RWPE2 (cell line): Measurements from ENCODE around the gene SLC32A1.
A peak's percentile ranks its signal among the peaks of the same experiment; 100 is the strongest.

Source experiments
- ATAC-seq: fragments of 200-7000 bp; cut with Tn5 transposase; 3 replicates; pipeline ENCODE4 v1.9.1; 2021; ENCODE audit warnings: low read depth
- DNase-seq: peaks from one replicate; pipeline ENCODE4 v3.0.0-alpha.2; 2020; ENCODE audit warnings: low spot score
- H3K27ac ChIP-seq: fragments of 450-650 bp; 2 replicates; pipeline ENCODE4 v1.5.1; 2017; ENCODE audit warnings: mild to moderate bottlenecking; ENCODE audit not compliant: poor library complexity, severe bottlenecking
- H3K27me3 ChIP-seq: fragments of 250-450 bp; sonication (Bioruptor Pico); 2 replicates; pipeline ENCODE4 v1.5.1; 2021; ENCODE audit warnings: mild to moderate bottlenecking, moderate library complexity; ENCODE audit not compliant: insufficient read depth, poor library complexity, severe bottlenecking
- H3K36me3 ChIP-seq: fragments of 250-450 bp; sonication (Bioruptor Pico); 2 replicates; pipeline ENCODE4 v1.5.1; 2020; ENCODE audit warnings: low read depth, mild to moderate bottlenecking, moderate library complexity
- H3K4me1 ChIP-seq: fragments of 250-450 bp; sonication (Bioruptor Pico); 2 replicates; pipeline ENCODE4 v1.5.1; 2021; ENCODE audit warnings: mild to moderate bottlenecking, moderate library complexity; ENCODE audit not compliant: insufficient read depth, poor library complexity, severe bottlenecking
- H3K4me3 ChIP-seq: fragments of 250-450 bp; sonication (Bioruptor Pico); 2 replicates; pipeline ENCODE4 v1.5.1; 2021; ENCODE audit warnings: mild to moderate bottlenecking, moderate library complexity; ENCODE audit not compliant: severe bottlenecking
- H3K9me3 ChIP-seq: fragments of 250-450 bp; sonication (Bioruptor Pico); 2 replicates; pipeline ENCODE4 v1.5.1; 2021; ENCODE audit warnings: mild to moderate bottlenecking, moderate library complexity; ENCODE audit not compliant: severe bottlenecking
- CTCF ChIP-seq: fragments of 450-650 bp; IDR thresholded peaks from one replicate; pipeline ENCODE4 v1.5.1; 2017; ENCODE audit warnings: mild to moderate bottlenecking, moderate library complexity; ENCODE audit not compliant: poor library complexity, severe bottlenecking

SLC32A1 gene

GRCh38 chr20:38723848-38724625 is at the start of gene SLC32A1:
Gene SLC32A1 (plus strand): TSS chr20:38724486. CDS start chr20:38724725, 239 bp downstream.
- Histone ChIP-seq H3K4me3 (no peak within 1 kb of the TSS), H3K27me3 (peaks cover 100% of the 10 kb centered on the region), H3K9me3 (no peaks in the 10 kb centered on the region), H3K27ac (no peak within 1 kb of the TSS), H3K36me3 (no peaks in the 10 kb centered on the region), H3K4me1 (no peaks in the 10 kb centered on the region)
- TF ChIP-seq CTCF, result no peak
- ATAC-seq (0 out of 3 replicates have a peak, but pooled peaks have one; percentile 6), DNase-seq (peak; percentile 85)

- peaks cover 4% of the 10 kb centered on the region for H3K27me3 ChIP-seq
- no peak overlapping the region for H3K27ac ChIP-seq
- peaks cover 5% of the 10 kb centered on the region for H3K4me1 ChIP-seq
- no peak; the same call in 2 of the 3 replicates for ATAC-seq
- no peaks in the 10 kb centered on the region for H3K9me3 ChIP-seq
- TF ChIP-seq CTCF, result no peak
- peak; percentile 79 for DNase-seq
- H3K36me3 ChIP-seq, result no peaks in the 10 kb centered on the region
- H3K4me3 ChIP-seq, result peak overlapping the region; percentile 45
These were observed 49.5 kb upstream of the SLC32A1 start for GRCh38 chr20:38674765-38675133.

GRCh38 chr20:38676576-38676975 is 47.7 kb upstream of the SLC32A1 start:
- no peaks in the 10 kb centered on the region for H3K36me3 ChIP-seq
- TF ChIP-seq CTCF, result no peak
- H3K27ac ChIP-seq, result no peak overlapping the region
- no peak overlapping the region for H3K4me3 ChIP-seq
- H3K9me3 ChIP-seq, result no peaks in the 10 kb centered on the region
- no peaks in the 10 kb centered on the region for H3K27me3 ChIP-seq
- ATAC-seq, result no peak
- peaks cover 5% of the 10 kb centered on the region for H3K4me1 ChIP-seq
- DNase-seq, result peak; percentile 66

GRCh38 chr20:38680500-38681306 is 43.6 kb upstream of the SLC32A1 start:
- no peak for TF ChIP-seq CTCF
- DNase-seq (peak; percentile 23), ATAC-seq (peak; percentile 71)
- H3K27me3 ChIP-seq, result peaks cover 3% of the 10 kb centered on the region
- H3K27ac ChIP-seq, result no peak overlapping the region
- H3K4me1 ChIP-seq, result no peaks in the 10 kb centered on the region
- H3K36me3 ChIP-seq, result no peaks in the 10 kb centered on the region
- H3K9me3 ChIP-seq, result no peaks in the 10 kb centered on the region
- no peak overlapping the region for H3K4me3 ChIP-seq
